GM20000 (cell line): Measurements from ENCODE around the gene IL11.
A peak's percentile ranks its signal among the peaks of the same experiment; 100 is the strongest.
"Not testable (repeated sequence)": the region's sequence is repeated elsewhere in the genome, so short reads cannot be mapped to it uniquely, and the experiment has no call there.

Experiments used
- DNase-seq: peaks from one replicate; pipeline ENCODE4 v3.0.0; 2012; ENCODE audit warnings: low spot score
- CTCF ChIP-seq: IDR thresholded peaks from 2 replicates; pipeline ENCODE4 v1.5.1; 2012; ENCODE audit warnings: mild to moderate bottlenecking, control low read depth; ENCODE audit errors: extremely low read depth, missing control alignments

IL11 gene

GRCh38 chr19:55370305-55370988, at the start of gene IL11:
TSS of gene IL11 (minus strand) at chr19:55370463. CDS start at chr19:55370310, 153 bp downstream.
- no peak for TF ChIP-seq CTCF
- DNase-seq, result no peak

GRCh38 chr19:55419624-55420236, 49.5 kb upstream of the IL11 start:
- no peak for TF ChIP-seq CTCF
- no peak for DNase-seq

- no peak for DNase-seq
- TF ChIP-seq CTCF, result no peak
Measured at GRCh38 chr19:55419103-55419502, 48.8 kb upstream of the IL11 start.

GRCh38 chr19:55418185-55418584, 47.9 kb upstream of the IL11 start:
- DNase-seq, result peak; percentile 68
- TF ChIP-seq CTCF, result peak; percentile 58

- no peak for DNase-seq
- TF ChIP-seq CTCF, result no peak
Measured at GRCh38 chr19:55410168-55410567, 39.9 kb upstream of the IL11 start.

GRCh38 chr19:55409179-55409578, 38.9 kb upstream of the IL11 start:
- DNase-seq, result not testable (repeated sequence)

GRCh38 chr19:55408533-55408872, 38.2 kb upstream of the IL11 start:
- no peak for DNase-seq
- TF ChIP-seq CTCF, result no peak

GRCh38 chr19:55407800-55408532, 37.7 kb upstream of the IL11 start:
- peak; percentile 99 for DNase-seq
- TF ChIP-seq CTCF, result no peak

GRCh38 chr19:55407550-55407799, 37.2 kb upstream of the IL11 start, which contains the start of gene UBE2S:
TSS of gene UBE2S (minus strand) at chr19:55407788. CDS start at chr19:55407589, 199 bp downstream.
- DNase-seq, result not testable (repeated sequence)
